T-helper 17 cell (primary cell): ENCODE results near the gene GDF11. TPM values are rescaled to one million over a fixed set of nuclear protein-coding genes. Genes with fewer than 3 reads are reported as not detected.

Source experiments
- ATAC-seq: fragments of 150-1000 bp; cut with Tn5 transposase; 2 replicates; pipeline ENCODE4 v1.10.0; 2021; ENCODE audit warnings: mild to moderate bottlenecking, moderate library complexity
- DNase-seq, 3 donors: peaks; one replicate each; pipeline versions ENCODE4 v3.0.0 to v3.0.0-alpha.2; 2020 to 2021
- H3K9me3 ChIP-seq: one replicate; pipeline ENCODE4 v1.7.0; 2013; ENCODE audit warnings: low read length, mild to moderate bottlenecking; ENCODE audit not compliant: control insufficient read depth, poor library complexity, severe bottlenecking
- H3K27ac Mint-ChIP-seq: one replicate; pipeline ENCODE4 v1.8.0; 2022; ENCODE audit warnings: mild to moderate bottlenecking, moderate library complexity, mixed read lengths
- H3K27me3 Mint-ChIP-seq: one replicate; pipeline ENCODE4 v1.8.0; 2022; ENCODE audit warnings: mixed read lengths
- H3K36me3 Mint-ChIP-seq: one replicate; pipeline ENCODE4 v1.8.0; 2022; ENCODE audit warnings: low read depth, mixed read lengths
- H3K4me1 Mint-ChIP-seq: one replicate; pipeline ENCODE4 v1.8.0; 2022; ENCODE audit warnings: mild to moderate bottlenecking, mixed read lengths
- H3K4me3 Mint-ChIP-seq: one replicate; pipeline ENCODE4 v1.8.0; 2022; ENCODE audit warnings: mild to moderate bottlenecking, moderate library complexity, mixed read lengths
- total RNA-seq, 4 donors: library from RNA in 2 of 4; stranded (reverse) in 2 of 4; gene quantifications; one replicate each; pipeline ENCODE4 v1.2.3 and lab custom pipeline; 2022 to 2026

The GDF11 gene
- total RNA-seq, 2 donors from 2014 or later, result 6.7 to 9.5 TPM

GRCh38 chr12:55777856-55778255 lies 34.9 kb downstream of the GDF11 start:
- no peak for ATAC-seq
- Mint-ChIP-seq H3K27me3 (no peaks in the 10 kb centered on the region), H3K27ac (peak overlapping the region; percentile 81), H3K4me1 (peaks cover 20% of the 10 kb centered on the region), H3K4me3 (no peak overlapping the region), H3K36me3 (peaks cover 4% of the 10 kb centered on the region)
- H3K9me3 ChIP-seq, result no peaks in the 10 kb centered on the region
- no peak for DNase-seq

- ATAC-seq (peak; percentile 72), DNase-seq (no peak)
- Mint-ChIP-seq H3K36me3 (peaks cover 2% of the 10 kb centered on the region), H3K4me3 (no peak overlapping the region), H3K27ac (peak overlapping the region; percentile 86), H3K27me3 (no peaks in the 10 kb centered on the region), H3K4me1 (peaks cover 16% of the 10 kb centered on the region)
- H3K9me3 ChIP-seq, result no peaks in the 10 kb centered on the region
Measured at GRCh38 chr12:55780685-55781084, 37.8 kb downstream of the GDF11 start.

- DNase-seq, result no peak
- Mint-ChIP-seq H3K27me3 (no peaks in the 10 kb centered on the region), H3K36me3 (peaks cover 3% of the 10 kb centered on the region), H3K4me1 (peaks cover 10% of the 10 kb centered on the region), H3K27ac (no peak overlapping the region), H3K4me3 (no peak overlapping the region)
- no peak for ATAC-seq
- H3K9me3 ChIP-seq, result no peaks in the 10 kb centered on the region
Measured at GRCh38 chr12:55788546-55788945, 45.6 kb downstream of the GDF11 start.

GRCh38 chr12:55789171-55789570 lies 46.2 kb downstream of the GDF11 start:
- Mint-ChIP-seq H3K27ac (no peak overlapping the region), H3K4me1 (peaks cover 10% of the 10 kb centered on the region), H3K36me3 (peaks cover 3% of the 10 kb centered on the region), H3K27me3 (no peaks in the 10 kb centered on the region), H3K4me3 (no peak overlapping the region)
- DNase-seq (no peak), ATAC-seq (no peak)
- no peaks in the 10 kb centered on the region for H3K9me3 ChIP-seq

- ATAC-seq (no peak), DNase-seq (no peak)
- no peak overlapping the region for H3K4me3 Mint-ChIP-seq
- H3K36me3 Mint-ChIP-seq, result peaks cover 3% of the 10 kb centered on the region
- no peak overlapping the region for H3K27ac Mint-ChIP-seq
- no peaks in the 10 kb centered on the region for H3K27me3 Mint-ChIP-seq
- no peaks in the 10 kb centered on the region for H3K9me3 ChIP-seq
- H3K4me1 Mint-ChIP-seq, result peaks cover 10% of the 10 kb centered on the region
Measured at GRCh38 chr12:55789893-55790292, 47.0 kb downstream of the GDF11 start.

GRCh38 chr12:55795950-55796349 lies 53.0 kb downstream of the GDF11 start:
- Mint-ChIP-seq H3K4me1 (peaks cover 5% of the 10 kb centered on the region), H3K27ac (peak overlapping the region; percentile 74), H3K36me3 (peaks cover 5% of the 10 kb centered on the region), H3K4me3 (no peak overlapping the region), H3K27me3 (no peaks in the 10 kb centered on the region)
- no peak for ATAC-seq
- no peak for DNase-seq
- H3K9me3 ChIP-seq, result no peaks in the 10 kb centered on the region

GRCh38 chr12:55797068-55797467 lies 54.1 kb downstream of the GDF11 start:
- DNase-seq, result no peak
- Mint-ChIP-seq H3K27me3 (no peaks in the 10 kb centered on the region), H3K36me3 (peaks cover 5% of the 10 kb centered on the region), H3K4me1 (peaks cover 4% of the 10 kb centered on the region), H3K27ac (peak overlapping the region; percentile 74), H3K4me3 (no peak overlapping the region)
- ATAC-seq, result no peak
- H3K9me3 ChIP-seq, result no peaks in the 10 kb centered on the region

GRCh38 chr12:55797550-55797949 lies 54.6 kb downstream of the GDF11 start:
- Mint-ChIP-seq H3K27ac (peak overlapping the region; percentile 43), H3K36me3 (peaks cover 5% of the 10 kb centered on the region)
- no peaks in the 10 kb centered on the region for H3K9me3 ChIP-seq

More at GRCh38 chr12:55797550-55797949, 54.6 kb downstream of the GDF11 start:
- Mint-ChIP-seq H3K27me3 (no peaks in the 10 kb centered on the region), H3K4me1 (peaks cover 4% of the 10 kb centered on the region), H3K4me3 (no peak overlapping the region)
- ATAC-seq, result no peak
- no peak for DNase-seq

Other genes starting within 250 kb of the GDF11 start
- not detected for gene OR6C4, start 193.5 kb upstream of the GDF11 start, total RNA-seq
- gene OR2AP1, start 170.7 kb upstream of the GDF11 start, total RNA-seq, result under 1 TPM in 1 of 2 donors, not detected in 1; 0.30 TPM
- not detected for gene OR10P1, start 106.2 kb upstream of the GDF11 start, total RNA-seq
- 1 to 10 TPM in 1 of 2 donors, under 1 TPM in 1; 0.70 to 1.4 TPM for gene ITGA7, start 35.2 kb upstream of the GDF11 start, total RNA-seq
- 10 to 100 TPM; 41.1 to 42.0 TPM for gene BLOC1S1, start 27.1 kb upstream of the GDF11 start, total RNA-seq
- gene RDH5, start 22.7 kb upstream of the GDF11 start, total RNA-seq, result 10 to 100 TPM; 12.9 to 13.8 TPM
- gene CD63, start 14.1 kb upstream of the GDF11 start, total RNA-seq, result 10 to 100 TPM; 83.3 to 83.9 TPM
- 10 to 100 TPM; 37.3 to 38.5 TPM for gene SARNP, start 74.6 kb downstream of the GDF11 start, total RNA-seq
- gene ORMDL2, start 74.9 kb downstream of the GDF11 start, total RNA-seq, result 10 to 100 TPM; 16.3 to 20.5 TPM
- 10 to 100 TPM; 15.2 to 20.5 TPM for gene DNAJC14, start 86.5 kb downstream of the GDF11 start, total RNA-seq
- not detected for gene MMP19, start 99.8 kb downstream of the GDF11 start, total RNA-seq
- gene PYM1, start 184.8 kb downstream of the GDF11 start, total RNA-seq, result 10 to 100 TPM; 21.9 to 23.3 TPM
- 1,000 to 10,000 TPM in 1 of 2 donors, 100 to 1,000 TPM in 1; 870 to 1,080 TPM for gene DGKA, start 188.0 kb downstream of the GDF11 start, total RNA-seq
- under 1 TPM in 1 of 2 donors, not detected in 1; 0.63 TPM for gene PMEL, start 222.9 kb downstream of the GDF11 start, total RNA-seq
- gene CDK2, start 223.7 kb downstream of the GDF11 start, total RNA-seq, result 10 to 100 TPM; 12.2 to 18.7 TPM
- gene RAB5B, start 231.0 kb downstream of the GDF11 start, total RNA-seq, result 10 to 100 TPM; 56.4 to 57.0 TPM